Mammary microvascular endothelial cell (primary cell): ENCODE results near the gene KLRF1. TPM values are rescaled to one million over a fixed set of nuclear protein-coding genes. Genes with fewer than 3 reads are reported as not detected.

ENCODE experiments used
- total RNA-seq: library from RNA; depleted of rRNA; stranded (reverse); fragments of >200 nt; gene quantifications from 2 replicates; pipeline ENCODE4 v1.2.3, GENCODE V29; 2015

KLRF1 gene
- not detected in 2 replicates for total RNA-seq

GRCh38 chr12:9827209-9827888 is at the start of gene KLRF1:
TSS of gene KLRF1 (plus strand) at chr12:9827481. CDS start at chr12:9827545, 64 bp downstream.

GRCh38 chr12:9869307-9870161 is 42.3 kb downstream of the KLRF1 start, which contains the start of gene CLEC2B:
TSS of gene CLEC2B (minus strand) at chr12:9869354.

GRCh38 chr12:9881246-9881645 is 54.0 kb downstream of the KLRF1 start, which contains the start of gene KLRF2:
TSS of gene KLRF2 (plus strand) at chr12:9881489. CDS start at chr12:9881596, 107 bp downstream.

Other genes with a start within 250 kb of the KLRF1 start
- not detected in 2 replicates for gene KLRB1, start 219.6 kb upstream of the KLRF1 start, total RNA-seq
- gene CLEC2D, start 157.8 kb upstream of the KLRF1 start, total RNA-seq, result 0.13 and 1.4 TPM in 2 replicates
- not detected in 2 replicates for gene CLECL1, start 94.4 kb upstream of the KLRF1 start, total RNA-seq
- 0.25 and 0.40 TPM in 2 replicates for gene CD69, start 66.6 kb upstream of the KLRF1 start, total RNA-seq
- gene CLEC2B, start 41.9 kb downstream of the KLRF1 start, total RNA-seq, result 64.1 and 69.2 TPM in 2 replicates
- gene KLRF2, start 54.0 kb downstream of the KLRF1 start, total RNA-seq, result not detected in 2 replicates
- not detected in 2 replicates for gene CLEC2A, start 104.9 kb downstream of the KLRF1 start, total RNA-seq
- not detected in 2 replicates for gene CLEC12A, start 143.9 kb downstream of the KLRF1 start, total RNA-seq
- gene CLEC1B, start 171.6 kb downstream of the KLRF1 start, total RNA-seq, result not detected in 2 replicates
- 1.3 TPM in 1 of 2 replicates, not detected in the other for gene CLEC12B, start 183.1 kb downstream of the KLRF1 start, total RNA-seq
- gene CLEC9A, start 203.2 kb downstream of the KLRF1 start, total RNA-seq, result not detected in 2 replicates